ENCODE data around the gene ADCY5.

- no peak for TF ChIP-seq ZFX (IDR thresholded peaks at IDR 0.05)
- TF ChIP-seq, protein P1, sequence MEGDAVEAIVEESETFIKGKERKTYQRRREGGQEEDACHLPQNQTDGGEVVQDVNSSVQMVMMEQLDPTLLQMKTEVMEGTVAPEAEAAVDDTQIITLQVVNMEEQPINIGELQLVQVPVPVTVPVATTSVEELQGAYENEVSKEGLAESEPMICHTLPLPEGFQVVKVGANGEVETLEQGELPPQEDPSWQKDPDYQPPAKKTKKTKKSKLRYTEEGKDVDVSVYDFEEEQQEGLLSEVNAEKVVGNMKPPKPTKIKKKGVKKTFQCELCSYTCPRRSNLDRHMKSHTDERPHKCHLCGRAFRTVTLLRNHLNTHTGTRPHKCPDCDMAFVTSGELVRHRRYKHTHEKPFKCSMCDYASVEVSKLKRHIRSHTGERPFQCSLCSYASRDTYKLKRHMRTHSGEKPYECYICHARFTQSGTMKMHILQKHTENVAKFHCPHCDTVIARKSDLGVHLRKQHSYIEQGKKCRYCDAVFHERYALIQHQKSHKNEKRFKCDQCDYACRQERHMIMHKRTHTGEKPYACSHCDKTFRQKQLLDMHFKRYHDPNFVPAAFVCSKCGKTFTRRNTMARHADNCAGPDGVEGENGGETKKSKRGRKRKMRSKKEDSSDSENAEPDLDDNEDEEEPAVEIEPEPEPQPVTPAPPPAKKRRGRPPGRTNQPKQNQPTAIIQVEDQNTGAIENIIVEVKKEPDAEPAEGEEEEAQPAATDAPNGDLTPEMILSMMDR (conservative IDR thresholded peaks at IDR 0.05) = no peak
Measured at GRCh38 chr3:123303976-123304560, 144.8 kb downstream of the ADCY5 start.
